ENCODE measurements around the gene HEMK1.

Gene HEMK1

GRCh38 chr3:50557915-50558314, 11.4 kb upstream of the HEMK1 start:
- H3K27ac ChIP-seq: no peak overlapping the region
- TF ChIP-seq, protein P1, sequence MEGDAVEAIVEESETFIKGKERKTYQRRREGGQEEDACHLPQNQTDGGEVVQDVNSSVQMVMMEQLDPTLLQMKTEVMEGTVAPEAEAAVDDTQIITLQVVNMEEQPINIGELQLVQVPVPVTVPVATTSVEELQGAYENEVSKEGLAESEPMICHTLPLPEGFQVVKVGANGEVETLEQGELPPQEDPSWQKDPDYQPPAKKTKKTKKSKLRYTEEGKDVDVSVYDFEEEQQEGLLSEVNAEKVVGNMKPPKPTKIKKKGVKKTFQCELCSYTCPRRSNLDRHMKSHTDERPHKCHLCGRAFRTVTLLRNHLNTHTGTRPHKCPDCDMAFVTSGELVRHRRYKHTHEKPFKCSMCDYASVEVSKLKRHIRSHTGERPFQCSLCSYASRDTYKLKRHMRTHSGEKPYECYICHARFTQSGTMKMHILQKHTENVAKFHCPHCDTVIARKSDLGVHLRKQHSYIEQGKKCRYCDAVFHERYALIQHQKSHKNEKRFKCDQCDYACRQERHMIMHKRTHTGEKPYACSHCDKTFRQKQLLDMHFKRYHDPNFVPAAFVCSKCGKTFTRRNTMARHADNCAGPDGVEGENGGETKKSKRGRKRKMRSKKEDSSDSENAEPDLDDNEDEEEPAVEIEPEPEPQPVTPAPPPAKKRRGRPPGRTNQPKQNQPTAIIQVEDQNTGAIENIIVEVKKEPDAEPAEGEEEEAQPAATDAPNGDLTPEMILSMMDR (conservative IDR thresholded peaks at IDR 0.05): no peak
- TF ChIP-seq ZFX (IDR thresholded peaks at IDR 0.05): no peak

- no peak overlapping the region for H3K27ac ChIP-seq
- TF ChIP-seq, protein P1 (conservative IDR thresholded peaks at IDR 0.05): no peak
- TF ChIP-seq ZFX (IDR thresholded peaks at IDR 0.05): no peak
Measured at GRCh38 chr3:50559702-50560101, 9.6 kb upstream of the HEMK1 start.

DNA sequence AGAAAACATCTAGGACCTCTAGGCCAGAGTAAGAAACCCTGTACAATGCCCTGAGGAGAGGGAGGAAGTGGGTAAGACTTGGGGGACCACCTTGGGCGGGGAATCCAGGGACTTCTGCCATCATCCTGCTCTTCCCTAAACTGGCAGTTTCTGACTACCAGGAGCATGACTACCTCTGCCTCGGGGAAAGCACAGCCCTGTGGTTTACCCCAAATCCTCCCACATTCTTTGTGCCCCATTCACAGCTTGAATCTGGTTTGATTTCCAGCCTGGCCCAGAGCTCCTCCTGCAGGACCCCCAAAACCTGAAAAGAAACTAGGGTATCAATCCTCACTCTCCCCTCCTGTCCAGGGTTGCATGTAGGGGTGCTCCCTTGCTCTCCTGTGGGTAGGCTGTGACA, 6.5 kb upstream of the HEMK1 start:
- TF ChIP-seq, protein P1 (conservative IDR thresholded peaks at IDR 0.05): no peak
- no peak for TF ChIP-seq ZFX (IDR thresholded peaks at IDR 0.05)
- H3K27ac ChIP-seq: no peak overlapping the region

DNA sequence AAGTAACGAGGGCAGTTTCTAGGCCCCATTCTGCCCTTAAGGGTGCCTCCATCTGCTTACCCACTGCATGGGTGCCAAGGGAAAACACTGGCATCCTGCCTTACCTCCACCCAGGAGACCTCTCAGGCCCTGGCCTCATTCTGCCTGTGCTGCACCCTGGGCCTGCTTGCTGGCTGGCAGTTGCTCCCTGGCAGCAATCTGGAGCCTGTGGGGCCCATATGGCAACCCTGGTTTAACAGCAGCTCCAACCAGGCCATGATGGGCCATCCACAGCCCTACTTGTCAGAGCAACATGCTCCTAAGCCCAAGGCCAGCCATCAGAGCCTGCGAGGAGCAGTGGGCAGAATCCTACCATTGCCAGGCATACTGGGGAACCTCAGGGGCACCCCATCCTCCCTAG, 5.5 kb upstream of the HEMK1 start:
- no peak overlapping the region for H3K27ac ChIP-seq
- TF ChIP-seq, protein P1 (conservative IDR thresholded peaks at IDR 0.05): no peak
- TF ChIP-seq ZFX (IDR thresholded peaks at IDR 0.05): no peak

DNA sequence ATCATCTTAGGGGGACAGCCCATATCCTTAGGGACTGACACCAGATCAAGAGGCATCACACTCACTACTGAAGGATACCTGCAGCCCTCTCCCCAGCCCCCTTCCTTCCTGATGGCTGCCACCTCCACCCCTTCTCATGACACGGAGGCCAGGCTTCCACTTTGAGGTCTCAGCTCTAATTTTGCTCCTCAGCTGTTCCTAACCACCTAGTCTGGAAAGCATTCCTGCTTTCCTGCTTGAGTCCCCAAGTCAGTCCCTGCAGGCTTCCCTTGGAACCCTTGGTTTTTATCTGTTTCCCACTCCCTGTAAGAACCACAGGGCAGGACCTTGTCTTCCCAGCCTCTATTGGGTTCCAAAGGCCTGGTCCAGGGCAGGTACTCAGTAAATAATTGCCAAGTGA, 5.0 kb upstream of the HEMK1 start:
- TF ChIP-seq, protein P1 (conservative IDR thresholded peaks at IDR 0.05): no peak
- TF ChIP-seq ZFX (IDR thresholded peaks at IDR 0.05): no peak
- no peak overlapping the region for H3K27ac ChIP-seq

- TF ChIP-seq, protein P1 (conservative IDR thresholded peaks at IDR 0.05): no peak
- no peak for TF ChIP-seq ZFX (IDR thresholded peaks at IDR 0.05)
- H3K27ac ChIP-seq: peak overlapping the region; percentile 41
Measured at GRCh38 chr3:50567011-50567385, 2.3 kb upstream of the HEMK1 start.

DNA sequence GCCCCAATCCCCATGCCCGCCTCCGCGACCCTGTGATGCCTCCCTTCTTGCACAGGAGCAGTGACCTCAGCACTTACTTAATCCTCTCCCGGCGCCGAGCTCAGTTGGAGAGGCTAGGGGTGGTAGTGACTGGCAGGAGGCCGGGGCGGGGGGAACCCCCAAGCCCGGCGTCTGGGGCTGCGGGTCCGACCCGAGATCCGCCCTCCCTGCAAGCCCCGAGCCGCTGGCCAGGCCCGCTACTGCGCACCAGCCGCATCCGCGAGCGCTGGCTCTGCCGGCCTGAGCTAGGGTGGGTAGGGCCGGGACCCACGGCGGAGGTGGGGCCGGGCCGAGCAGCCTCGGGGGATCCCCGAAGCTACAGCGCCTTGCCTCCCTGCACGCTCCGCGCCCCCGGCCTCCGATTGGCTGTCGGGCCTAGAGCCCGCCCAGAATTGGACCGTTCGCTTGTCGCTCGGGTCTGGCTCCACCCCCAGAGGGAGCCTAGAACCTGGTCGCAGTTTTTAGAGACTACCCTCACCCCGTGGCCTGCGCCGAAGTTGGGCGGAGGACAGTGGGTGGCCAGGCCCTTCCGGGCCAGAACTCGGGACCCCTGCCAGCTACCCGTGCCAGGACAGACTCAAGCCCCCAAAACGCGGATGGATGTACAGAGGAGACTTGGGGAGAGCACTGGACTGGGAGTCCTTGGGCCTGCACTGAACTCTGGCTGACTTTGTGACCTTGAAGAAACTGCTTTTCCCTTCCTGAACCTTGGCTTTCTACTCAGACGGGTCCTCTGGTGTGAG, 1.7 kb upstream of the HEMK1 start, which contains the start of gene C3orf18:
Gene C3orf18, minus strand, starts transcription at position 362 of the 782 bp plus-strand sequence. CDS start 2,048 bp downstream, outside the sequence.
- TF ChIP-seq ZFX (IDR thresholded peaks at IDR 0.05): no peak
- TF ChIP-seq, protein P1 (conservative IDR thresholded peaks at IDR 0.05): no peak
- peak within 1 kb of the TSS; percentile 71 for H3K27ac ChIP-seq
